Measurements from ENCODE around the gene KDM4C.

DNA sequence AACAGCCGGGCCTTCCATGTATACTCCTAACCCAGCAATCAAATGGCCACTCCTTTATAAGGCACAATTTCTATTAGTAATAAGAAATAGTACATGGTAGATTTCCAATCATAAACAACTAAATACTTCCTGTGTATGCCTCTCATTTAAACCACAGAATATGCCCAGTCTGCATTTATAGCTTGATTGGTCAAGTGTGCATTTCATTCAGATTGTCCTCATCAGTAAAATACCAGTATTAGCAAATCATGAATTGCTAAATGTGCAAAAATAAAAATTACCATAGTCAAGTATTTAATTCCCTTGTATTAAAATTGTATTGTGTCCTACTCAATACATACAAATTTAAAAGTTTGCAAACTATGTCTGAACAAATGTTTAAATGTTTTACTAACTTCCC is 406.2 kb downstream of the KDM4C start:
- TF ChIP-seq POLR2A (IDR thresholded peaks at IDR 0.05; ENCODE audit: low read depth, low read length) (no peak), POLR2AphosphoS5 (IDR thresholded peaks at IDR 0.05; ENCODE audit: low read depth, low read length) (no peak)
